HG02970 (cell line): ENCODE results near the gene KIAA1958.
"Not testable (repeated sequence)": the region's sequence is repeated elsewhere in the genome, so short reads cannot be mapped to it uniquely, and the experiment has no call there.

Experiments
- ATAC-seq: cut with Tn5 transposase; IDR thresholded peaks from one replicate; pipeline ENCODE4 v1.9.1; 2021; ENCODE audit warnings: mild to moderate bottlenecking, moderate library complexity, moderate number of reproducible peaks; ENCODE audit not compliant: unreplicated experiment, low FRiP score

The KIAA1958 gene

DNA sequence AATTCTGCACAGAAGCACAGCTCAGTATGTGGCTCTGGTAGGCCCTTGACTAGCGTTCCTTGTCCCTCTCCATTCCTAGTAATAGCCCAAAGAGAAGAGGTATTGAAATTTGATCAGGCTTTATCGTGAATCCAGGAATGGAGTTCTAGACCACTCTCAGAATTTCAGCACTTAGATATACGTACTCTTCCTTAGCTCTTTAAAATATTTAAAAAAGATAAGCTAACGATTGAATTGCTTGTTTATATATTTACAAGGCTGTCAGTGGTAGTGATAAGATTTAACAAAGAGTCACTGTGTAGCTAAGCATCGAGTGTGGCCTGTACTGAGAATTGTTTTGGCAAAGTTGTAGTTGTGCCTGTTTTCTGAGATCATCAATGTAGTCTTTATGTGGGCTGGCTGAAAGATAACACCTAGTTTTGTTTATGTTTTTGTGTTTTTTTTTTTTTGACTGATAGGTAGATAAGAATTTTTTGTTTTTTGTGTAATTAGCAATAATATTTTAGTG, 2.5 kb downstream of the KIAA1958 start:
- ATAC-seq, result no peak

DNA sequence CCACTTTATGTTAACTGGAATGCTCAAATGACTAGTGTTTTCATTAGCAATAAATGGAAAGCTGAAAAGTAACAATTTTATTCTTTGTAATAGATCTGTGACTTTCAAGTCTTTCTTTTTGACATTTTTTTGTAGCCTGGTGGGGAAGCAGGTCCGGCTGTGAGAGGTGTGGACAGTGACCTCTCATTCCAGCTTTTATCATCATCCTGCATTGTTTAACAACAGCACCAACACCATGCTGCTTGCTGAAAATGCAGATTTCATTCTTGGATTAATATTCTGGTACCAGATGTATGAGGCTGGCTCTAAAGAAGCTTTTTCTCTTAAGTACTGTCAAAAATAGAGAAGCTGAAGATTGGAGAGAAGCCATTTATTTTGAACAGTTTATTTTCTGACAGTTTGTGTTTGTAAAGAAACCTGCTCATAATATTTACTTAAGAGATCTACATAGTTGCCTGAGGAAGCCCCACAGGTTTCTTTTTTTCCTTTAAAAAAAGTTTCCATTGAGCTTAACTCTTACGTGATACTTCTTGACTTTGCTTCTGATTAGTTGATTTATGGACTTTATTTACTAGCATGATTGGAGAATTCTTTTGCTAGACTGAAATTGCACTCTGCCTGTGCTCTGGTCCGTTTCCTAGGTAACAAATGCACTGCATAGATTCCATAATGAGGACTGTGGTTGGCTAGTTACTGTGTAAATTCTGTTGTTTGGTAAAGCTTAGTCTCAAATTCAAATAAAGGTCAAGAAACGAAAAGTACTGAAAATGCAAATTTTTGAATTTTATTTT, 3.4 kb downstream of the KIAA1958 start:
- no peak for ATAC-seq

DNA sequence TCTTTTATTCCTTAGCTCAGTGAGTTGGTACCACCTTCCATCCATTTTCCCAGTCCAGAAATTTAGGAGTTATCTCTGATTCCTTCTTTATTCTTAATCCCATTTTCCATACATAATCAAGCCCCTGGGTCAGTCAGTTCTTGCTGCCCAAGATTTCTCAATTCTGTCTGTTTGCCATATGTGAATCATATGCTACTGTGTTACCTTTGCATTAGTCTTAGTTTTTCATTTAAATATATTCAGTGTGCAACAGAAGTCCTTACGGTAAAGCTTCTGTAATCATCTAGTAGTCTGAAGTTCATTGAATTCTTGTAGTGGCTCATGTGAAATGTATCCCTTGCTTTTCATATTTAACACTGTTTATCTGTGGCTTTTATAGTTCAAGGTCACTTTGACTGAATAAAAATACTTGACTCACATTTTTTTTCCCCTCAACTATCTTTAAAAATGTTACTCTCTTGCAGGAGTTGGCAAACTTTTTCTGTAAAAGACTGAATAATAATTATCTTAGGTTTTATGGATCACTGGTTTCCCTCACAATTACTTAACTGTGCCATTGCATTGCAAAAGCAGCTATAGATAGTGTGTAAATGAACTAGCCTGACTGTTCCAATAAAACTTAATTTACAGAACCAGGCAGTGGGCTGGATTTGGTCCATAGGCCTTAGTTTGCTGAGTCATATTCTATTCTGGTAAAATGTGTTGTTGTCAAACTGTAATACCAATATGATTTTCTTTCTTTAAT, 6.9 kb downstream of the KIAA1958 start:
- ATAC-seq, result no peak

DNA sequence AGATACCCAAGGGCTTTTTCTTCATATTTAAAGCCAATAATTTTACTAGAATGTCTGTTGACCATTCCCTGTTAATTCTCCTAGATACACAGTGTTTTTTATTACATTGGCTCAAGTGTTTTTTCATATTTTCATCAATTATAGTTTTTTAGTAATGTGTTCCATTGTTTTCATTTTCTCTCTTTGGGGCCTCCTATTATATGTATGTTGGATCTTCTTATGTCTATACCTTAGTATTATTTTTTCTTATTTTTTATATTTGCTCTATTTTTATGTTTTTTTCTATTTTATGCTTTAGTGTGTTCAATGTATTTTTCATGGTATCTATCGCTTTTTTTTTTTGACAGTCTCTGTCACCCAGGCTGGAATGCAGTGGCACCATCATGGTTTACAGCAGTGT, 7.5 kb downstream of the KIAA1958 start:
- no peak for ATAC-seq

DNA sequence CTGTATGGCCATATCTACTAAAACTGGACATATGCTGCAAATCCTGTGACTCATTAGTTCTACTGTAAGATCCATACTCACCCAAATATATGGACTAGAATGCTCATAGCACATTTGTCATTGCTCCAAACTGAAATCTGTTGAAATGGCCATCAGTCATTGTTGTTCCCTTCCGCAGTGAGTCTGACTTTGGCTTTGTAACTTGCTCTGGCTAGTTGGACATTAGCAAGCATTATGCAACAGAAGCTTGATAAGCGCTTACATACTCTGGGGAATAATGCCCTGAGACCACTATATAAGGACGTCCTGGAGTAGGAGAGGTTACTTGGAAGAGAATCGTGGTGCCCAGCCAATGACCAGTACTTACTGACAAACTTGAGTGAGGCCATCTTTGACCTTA, 9.0 kb downstream of the KIAA1958 start:
- ATAC-seq, result no peak

DNA sequence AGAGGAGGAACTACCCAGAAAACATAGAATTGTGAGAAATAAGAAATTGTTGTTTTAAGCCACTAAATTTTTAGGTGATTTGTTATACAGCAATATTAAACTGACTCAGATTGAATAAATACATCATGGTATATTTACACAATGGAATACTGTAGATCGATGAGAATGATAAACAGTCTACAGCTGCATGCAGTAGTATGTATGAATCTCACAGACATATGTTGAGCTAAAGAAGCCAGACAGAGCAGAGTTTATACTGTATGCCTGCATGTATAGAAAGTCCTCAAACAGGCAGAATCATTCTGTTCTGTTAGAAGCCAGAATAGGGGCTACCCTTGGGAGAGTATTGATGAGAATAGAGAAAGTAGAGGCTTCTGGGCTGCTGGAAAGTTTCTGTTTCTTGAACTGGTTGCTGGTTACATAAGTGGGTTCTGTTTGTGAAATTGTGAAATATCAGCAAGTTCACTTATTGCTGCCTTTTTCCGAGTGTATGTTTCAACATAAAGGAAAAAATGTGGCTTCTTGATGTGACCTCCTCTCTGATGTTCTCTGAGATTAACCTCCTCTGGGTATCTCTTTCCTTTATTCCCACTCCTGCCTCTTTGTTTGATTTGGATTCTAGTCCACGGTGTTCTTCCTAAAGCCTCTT, 9.6 kb downstream of the KIAA1958 start:
- ATAC-seq, result no peak

DNA sequence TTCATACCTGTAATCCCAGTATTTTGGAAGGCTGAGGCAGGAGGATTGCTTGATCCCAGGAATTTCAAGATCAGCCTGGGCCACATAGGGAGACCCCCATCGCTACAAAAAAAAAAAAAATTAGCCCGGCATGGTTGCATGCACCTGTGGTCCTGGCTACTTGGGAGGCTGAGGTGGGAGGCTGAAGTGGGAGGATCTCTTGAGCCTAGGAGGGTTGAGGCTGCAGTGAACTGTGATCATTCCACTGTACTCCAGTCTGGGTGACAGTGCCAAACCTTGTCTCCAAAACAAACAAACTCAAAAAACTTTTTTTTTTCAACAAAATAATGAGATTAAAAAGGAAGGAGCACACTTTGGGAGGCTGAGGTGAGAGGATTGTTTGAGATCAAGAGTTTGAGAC, 14.2 kb downstream of the KIAA1958 start:
- ATAC-seq, result no peak

DNA sequence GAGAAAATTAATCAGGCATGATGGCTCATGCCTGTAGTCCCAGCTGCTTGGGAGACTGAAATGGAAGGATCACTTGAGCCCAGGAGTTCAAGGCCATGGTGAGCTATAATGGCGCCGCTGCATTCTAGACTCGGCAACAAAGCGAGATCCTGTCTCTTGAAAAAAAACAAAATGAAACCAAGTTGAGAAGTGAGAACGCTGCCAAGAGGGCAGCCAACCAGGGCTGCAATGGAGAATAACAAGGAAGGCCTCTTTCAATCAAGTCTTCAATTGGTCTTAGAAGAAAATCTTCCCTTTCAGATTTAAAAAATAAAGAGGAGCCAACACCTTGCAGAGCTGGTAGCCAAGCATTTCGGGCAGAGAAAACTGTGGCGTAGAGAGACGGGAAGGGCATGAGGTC, 14.7 kb downstream of the KIAA1958 start:
- ATAC-seq, result no peak

DNA sequence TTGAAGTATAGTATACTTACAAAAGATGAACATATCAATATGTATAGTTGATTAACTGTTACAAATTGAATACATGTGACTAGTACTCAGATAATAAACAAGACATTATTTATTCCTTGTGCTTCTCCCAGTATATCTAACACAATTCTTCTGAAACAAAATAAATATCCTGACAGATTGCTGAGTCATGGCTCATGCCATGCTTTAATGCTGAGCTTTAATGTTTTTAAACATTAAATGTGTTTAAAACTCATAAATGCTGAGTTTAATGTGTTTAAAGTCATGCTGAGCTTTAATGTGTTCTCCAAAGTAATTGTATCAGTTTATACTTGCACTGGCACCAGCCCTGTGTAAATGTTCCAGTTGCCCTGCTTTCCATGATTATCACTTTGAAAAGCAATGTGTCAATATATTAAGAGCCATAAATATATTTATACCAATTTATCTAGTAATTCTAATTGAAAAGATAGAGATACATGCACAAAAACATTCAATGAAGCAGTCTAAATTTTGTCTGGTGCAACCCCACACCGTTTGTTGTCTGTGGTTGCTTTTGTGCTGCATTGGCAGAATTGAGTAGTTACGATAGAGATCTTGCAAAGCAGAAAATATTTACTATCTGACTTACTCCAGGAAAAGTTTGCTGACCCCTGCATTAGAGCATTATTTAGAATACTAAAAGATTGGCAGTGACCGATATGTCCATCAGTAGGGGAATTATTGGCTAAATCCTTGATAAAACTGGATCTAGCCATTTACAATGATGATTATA, 15.7 kb downstream of the KIAA1958 start:
- ATAC-seq, result no peak

DNA sequence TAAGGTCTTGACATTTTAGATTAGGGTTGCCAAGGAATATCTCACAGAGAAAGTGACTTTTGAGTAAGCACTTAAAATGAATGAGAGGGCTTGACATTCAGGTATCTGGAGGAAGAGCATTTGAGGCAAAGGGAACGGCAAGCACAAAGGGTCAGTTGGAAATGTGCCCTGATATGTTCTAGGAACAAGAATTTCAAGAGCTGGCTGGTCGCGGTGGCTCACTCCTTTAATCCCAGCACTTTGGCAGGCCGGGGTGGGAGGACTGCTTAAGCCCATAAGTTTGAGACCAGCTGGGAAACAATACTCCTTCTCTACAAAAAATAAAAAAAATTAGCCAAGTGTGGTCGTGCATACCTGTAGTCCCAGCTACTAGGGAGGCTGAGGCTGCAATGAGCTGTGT, 16.5 kb downstream of the KIAA1958 start:
- ATAC-seq, result no peak

DNA sequence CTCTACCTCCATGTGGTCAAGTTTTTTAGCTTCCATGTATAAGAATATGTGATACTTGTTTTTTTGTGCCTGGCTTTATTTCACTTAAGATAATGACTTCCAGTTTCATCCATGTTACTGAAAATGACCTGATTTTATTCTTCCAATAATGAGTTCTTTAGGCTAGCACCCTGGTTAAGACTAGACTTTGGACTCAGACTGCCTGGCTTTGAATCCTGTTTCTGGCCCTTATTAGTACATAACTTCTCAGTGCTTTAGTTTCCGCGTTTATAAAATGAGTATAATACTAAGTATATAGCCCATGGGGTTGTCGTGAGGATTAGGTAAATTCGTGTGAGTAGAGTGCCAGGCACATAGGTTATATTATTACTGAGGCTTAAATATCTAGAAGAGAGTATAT, 18.5 kb downstream of the KIAA1958 start:
- ATAC-seq, result no peak

DNA sequence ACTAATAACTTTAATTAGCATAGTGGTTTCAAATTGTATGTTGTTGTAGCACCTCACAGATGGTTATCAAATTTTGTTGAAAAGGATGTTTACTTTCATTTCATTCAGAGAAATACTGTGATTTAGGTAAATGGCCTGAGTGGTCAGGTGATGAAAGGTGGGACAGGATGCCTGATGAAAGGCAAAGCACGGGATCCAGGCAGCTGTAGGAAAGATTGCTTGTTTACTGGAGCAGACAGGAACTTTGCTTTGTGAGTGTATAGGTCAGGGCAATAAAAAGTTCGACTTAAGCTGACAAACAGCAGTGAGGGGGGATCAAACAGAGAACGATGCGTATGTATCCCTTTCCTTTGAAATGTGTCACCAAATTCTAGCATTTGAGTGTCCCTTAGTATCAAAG, 19.0 kb downstream of the KIAA1958 start:
- no peak for ATAC-seq

DNA sequence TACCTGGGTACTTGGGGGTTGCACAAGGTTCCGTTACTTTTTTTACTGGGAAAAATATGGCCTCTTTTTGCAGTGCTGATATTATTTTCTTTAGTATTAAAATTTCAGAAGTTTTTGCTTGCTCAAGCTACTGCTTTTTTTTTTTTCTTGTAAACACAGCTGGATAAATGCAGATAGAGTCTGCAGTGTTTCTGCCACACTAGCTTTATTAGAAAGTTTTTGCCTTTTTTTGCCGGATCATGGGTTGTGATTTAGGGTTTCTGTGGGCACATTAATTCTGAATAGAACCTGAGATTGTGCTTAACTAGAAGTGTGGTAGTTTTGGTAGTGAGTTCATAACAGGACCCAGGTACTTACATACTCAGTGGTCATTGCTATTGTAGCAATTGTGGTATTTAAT, 19.9 kb downstream of the KIAA1958 start:
- no peak for ATAC-seq

DNA sequence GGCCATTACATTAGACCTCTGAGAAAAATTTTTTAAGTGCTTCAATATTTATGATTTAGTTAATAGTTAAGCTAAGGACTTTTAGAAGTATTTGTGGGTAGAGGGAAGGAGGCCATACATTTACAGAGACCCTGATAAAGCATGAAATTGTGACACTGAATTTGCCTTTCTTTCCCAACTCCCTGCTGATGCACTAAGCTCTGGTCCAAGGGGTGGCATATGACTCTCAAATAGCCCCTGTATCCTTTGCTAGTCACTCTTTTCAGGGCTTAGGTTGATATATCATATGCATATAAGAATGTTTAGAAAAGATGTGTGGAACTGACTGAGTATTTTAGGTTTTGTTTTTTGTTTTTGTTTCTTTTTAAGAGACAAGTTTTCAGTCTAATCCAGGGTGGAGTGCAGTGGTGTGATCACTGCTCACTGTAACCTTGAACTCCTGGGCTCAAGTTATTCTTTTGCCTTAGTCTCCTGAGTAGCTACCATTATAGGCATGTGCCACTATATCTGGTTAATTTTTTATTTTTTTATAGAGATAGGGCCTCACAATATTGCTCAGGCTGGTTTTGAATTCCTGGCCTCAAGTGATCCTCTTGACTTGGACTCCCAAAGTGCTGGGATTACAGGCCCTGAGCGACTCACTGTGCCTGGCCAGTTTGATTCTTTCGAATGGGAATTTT, 20.5 kb downstream of the KIAA1958 start:
- no peak for ATAC-seq

DNA sequence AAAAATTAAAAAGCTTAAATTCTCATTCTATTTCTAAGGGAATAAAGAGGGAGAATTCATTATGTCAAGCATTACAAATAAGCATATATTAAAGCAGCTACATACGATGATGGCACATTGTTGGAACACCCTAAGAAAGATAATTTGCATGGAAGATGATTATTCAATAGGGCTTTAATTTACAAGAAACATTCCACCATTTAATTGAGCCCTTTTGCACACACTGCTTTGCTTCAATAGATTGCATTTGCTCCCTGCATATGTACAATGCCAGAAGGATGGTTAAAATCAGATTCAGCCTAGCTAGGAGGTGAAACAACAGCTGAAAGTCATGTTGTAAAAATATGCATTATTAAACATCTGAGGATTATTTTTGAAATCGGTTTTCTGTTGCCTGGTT, 21.8 kb downstream of the KIAA1958 start:
- no peak for ATAC-seq

DNA sequence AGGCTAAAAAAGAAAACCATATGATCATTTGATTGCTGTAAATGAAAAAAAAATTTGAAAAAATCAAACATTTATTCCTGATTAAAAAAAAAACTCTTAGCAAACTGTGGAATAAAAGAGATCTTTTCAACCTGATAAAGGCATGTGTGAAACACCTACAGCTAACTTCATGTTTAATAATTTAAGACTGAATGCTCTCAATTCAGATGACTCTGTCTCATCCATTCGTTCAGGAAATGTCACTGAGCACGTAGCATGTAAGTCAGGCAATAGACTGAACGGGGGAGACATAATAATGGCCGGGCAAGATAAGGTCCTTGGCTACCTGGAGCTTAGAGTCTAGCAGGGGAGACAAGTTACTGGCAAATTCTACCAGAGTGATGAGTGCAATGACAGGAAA, 25.8 kb downstream of the KIAA1958 start:
- ATAC-seq, result not testable (repeated sequence)

DNA sequence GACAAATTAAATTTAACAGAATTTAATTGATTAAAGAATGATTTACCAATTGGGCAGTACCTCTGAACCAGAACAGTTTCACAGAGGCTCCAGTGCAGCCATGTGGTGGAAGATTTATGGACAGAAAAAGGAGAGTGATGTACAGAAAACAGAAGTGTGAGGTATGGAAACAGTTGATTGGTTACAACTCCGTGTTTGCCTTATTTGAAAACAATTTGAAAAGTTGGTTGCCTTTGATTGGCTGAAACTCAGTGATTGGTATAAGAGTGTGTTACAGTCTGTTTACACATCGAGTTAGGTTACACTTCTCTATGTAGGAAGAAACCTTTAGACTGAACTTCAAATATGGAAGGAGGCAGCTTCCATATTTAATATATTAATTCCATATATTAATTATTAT, 30.1 kb downstream of the KIAA1958 start:
- no peak for ATAC-seq

DNA sequence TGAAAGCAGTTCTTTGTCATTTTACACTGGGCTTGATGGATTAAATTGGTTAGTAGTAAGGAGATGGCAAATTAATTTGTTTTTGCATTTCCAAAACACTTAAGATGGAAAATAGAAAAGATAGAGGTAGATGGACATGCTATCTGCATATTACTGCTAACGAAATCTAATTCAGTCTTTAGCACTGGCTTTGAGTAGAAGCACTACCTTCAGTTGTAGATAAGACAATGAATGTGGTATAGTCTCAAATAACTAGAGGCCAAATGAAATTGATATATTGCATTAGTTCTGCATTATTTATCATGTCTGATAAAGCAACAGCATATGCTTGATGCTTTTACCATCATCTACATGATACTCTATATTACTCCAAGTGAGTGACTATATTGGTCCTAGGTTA, 33.4 kb downstream of the KIAA1958 start:
- no peak for ATAC-seq

DNA sequence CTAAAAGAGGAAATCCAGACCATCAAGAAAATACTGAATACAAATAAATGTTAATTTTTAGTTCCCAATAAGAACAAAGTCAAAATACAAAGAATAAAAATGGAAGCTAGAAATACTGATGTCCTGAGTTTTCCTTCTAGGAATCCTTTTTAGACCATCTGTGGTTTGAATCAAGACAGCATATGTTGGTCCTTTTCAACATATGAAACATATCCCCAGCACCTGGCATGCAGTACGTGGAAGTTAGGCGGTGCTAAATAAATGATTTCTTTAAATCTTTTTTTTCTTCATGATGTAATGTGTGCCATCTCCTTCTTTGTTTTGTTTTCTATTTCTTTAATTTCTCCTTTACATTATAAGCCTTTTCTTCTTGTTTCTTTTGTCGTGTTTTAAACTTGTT, 34.0 kb downstream of the KIAA1958 start:
- ATAC-seq, result no peak

DNA sequence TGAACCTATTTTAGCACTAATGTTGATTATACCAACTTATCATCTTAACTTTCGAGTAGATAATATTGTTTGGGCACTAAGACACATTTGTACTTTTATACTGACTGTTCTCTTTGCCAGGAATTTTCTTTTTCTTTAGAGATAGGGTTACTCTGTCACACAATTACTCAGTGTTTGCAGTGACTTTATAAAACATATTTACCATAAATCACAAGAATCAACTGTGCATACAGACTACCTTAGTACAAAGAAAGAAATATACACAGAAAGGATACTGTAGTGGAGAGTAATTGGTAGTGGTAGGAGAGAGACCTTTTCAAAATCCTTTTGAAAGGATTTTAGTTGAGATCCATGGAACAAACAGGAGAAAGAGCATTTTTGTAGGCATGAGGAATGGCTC, 40.3 kb downstream of the KIAA1958 start:
- ATAC-seq, result no peak
